Spinal cord (tissue), 10 donors: ENCODE results near the gene TSHZ3. TPM values are rescaled to one million over a fixed set of nuclear protein-coding genes. Genes with fewer than 3 reads are reported as not detected.

ENCODE experiments used
- DNase-seq, 6 donors: peaks; one replicate each; pipeline versions ENCODE4 v3.0.0 to v3.0.0-alpha.2; 2013 to 2015; ENCODE audit warnings: low spot score in 6 of 6, low read depth in 4 of 6
- H3K27ac ChIP-seq: one replicate; pipeline ENCODE4 v1.5.1; 2013; ENCODE audit warnings: low read depth, low read length, control low read depth
- H3K27me3 ChIP-seq: one replicate; pipeline ENCODE4 v1.6.1; 2013; ENCODE audit warnings: low read length; ENCODE audit not compliant: control insufficient read depth, insufficient read depth
- H3K36me3 ChIP-seq: one replicate; pipeline ENCODE4 v1.6.1; 2013; ENCODE audit warnings: low read length; ENCODE audit not compliant: control insufficient read depth, insufficient read depth
- H3K4me1 ChIP-seq: one replicate; pipeline ENCODE4 v1.6.1; 2013; ENCODE audit warnings: low read length; ENCODE audit not compliant: control insufficient read depth, insufficient read depth
- H3K4me3 ChIP-seq: one replicate; pipeline ENCODE4 v1.5.1; 2013; ENCODE audit warnings: low read depth, low read length, control low read depth
- H3K9me3 ChIP-seq: one replicate; pipeline ENCODE4 v1.6.1; 2013; ENCODE audit warnings: low read length; ENCODE audit not compliant: control insufficient read depth, insufficient read depth
- WGBS: methylation state at CpG from one replicate; pipeline ENCODE4 v1.1.5; 2013; ENCODE audit warnings: missing lambda C conversion rate; ENCODE audit not compliant: insufficient coverage; 5-methylcytosine and 5-hydroxymethylcytosine counted together
- polyA plus RNA-seq, 2 donors: library from polyadenylated mRNA; unstranded; fragments of 120-200 nt; gene quantifications; one replicate each; pipeline ENCODE4 v1.2.1, GENCODE V29; 2013; ENCODE audit not compliant: insufficient read length in 2 of 2
- total RNA-seq, 2 donors: library from RNA; depleted of rRNA in 1 of 2; stranded (reverse); fragments of 120-200 nt in 1 of 2; fragments of >200 nt in 1 of 2; gene quantifications; one replicate each; pipeline versions ENCODE4 v1.2.3 to v1.2.4, GENCODE V29; 2013 to 2014
- donor health status: healthy.

The TSHZ3 gene
- total and polyA plus RNA-seq, 4 donors: 10.9 to 38.7 (median 27.8) TPM

DNA sequence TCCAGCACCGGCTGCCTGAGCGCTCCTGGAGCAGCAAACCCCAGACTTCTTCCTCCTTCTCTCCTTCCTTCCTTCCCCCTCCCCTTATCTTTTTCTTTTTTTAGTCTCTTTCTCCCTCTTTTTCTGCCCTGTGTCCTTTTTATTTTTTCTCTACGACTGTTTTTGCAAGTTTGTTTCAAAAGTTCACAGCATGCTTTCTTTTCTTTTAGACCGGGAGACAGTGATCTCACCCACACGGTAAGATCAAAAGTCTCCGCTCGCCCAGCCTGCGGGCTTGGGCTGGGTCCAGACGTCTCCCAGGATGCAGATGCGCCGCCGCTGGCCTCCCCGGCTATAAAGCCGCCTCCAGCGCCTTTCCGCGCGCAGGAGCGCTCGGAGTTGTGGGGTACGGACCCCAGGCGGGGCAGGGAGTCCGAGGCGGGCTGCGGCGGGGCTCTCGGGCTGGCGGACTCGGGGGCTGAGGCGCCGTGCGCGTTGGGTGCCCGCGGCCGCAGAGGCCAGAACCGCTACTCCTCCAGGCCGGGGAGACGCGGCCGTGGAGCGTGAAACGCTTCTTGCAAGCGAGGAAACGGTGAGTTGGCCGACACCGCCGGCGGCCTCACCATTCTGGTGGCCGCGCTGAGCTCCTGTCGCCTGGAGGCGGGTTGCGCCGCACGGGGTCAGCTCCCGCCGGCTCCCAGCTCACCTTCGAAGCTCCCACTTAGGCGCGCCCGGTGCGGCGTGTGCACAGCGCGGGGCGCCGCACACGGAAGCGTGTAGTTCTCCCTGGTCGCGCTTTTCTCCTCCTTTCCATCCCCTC lies 2.0 kb upstream of the TSHZ3 start:
- under 1% methylated on average over 72 of the region's 72 CpGs for WGBS
- Histone ChIP-seq H3K9me3 (no peaks in the 10 kb centered on the region), H3K27ac (peak overlapping the region; percentile 29), H3K36me3 (no peaks in the 10 kb centered on the region), H3K27me3 (peaks cover 44% of the 10 kb centered on the region), H3K4me1 (peaks cover 48% of the 10 kb centered on the region), H3K4me3 (peak overlapping the region; percentile 46)
- peak in 2 of 6 donors; percentile 75 to 80 for DNase-seq

DNA sequence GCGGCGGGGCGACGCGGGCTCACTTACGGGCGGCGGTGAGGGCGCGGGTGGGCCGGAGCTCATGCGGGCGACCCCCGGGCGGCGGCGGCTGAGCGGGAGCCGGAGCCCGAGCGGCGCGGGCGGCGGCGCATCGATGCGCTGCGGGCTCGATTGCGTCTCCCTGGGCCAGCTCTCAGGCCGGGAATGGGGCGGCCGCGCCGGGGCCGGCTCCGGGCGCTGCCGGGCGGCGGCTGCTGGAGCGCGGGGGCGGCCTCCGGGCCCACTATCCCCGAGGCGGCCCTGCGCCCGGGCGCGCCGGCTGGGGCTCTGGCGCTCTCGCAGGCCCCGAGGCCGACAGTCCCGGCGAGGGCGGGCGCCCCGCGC lies 1.4 kb upstream of the TSHZ3 start:
- Histone ChIP-seq H3K4me3 (peak overlapping the region; percentile 46), H3K27me3 (peaks cover 38% of the 10 kb centered on the region), H3K4me1 (peaks cover 45% of the 10 kb centered on the region), H3K36me3 (no peaks in the 10 kb centered on the region), H3K9me3 (no peaks in the 10 kb centered on the region), H3K27ac (peak overlapping the region; percentile 29)
- DNase-seq: peak in 2 of 6 donors; percentile 77 to 84
- WGBS: under 1% methylated on average over 63 of the region's 63 CpGs

DNA sequence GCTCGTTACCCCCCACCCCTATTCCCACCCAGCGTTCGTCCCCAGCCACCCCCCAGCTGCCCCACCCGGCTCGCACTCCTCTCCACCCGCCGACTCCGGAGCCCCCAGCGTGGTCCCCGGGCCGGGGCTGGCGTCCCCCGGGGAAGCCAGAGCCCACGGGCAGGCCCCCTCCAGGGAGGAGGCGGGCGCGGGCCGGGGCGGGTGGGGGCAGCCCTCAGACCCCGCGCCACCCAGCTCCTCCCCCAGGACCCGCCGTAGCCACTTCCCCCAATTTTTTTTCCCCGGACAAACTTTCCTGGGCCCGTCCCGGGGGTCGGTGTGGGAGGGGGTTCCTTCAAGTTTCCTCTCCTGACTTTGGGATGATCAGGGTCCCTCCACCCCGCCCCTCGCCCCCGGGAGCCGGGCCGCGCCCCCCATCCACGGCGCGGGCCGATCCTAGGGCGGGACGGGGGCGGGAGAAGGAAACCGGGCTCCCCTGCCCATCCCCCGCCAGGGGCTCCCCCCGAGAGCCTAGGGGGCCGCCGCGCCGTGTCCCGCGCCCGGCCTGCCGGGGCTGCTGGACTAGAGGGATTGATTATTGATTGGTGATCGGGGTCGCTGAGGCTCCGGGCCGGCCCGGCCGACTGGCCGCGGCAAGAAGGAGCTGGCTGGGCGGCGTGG lies 927 bp upstream of the TSHZ3 start:
- peak overlapping the region; percentile 43 for H3K4me3 ChIP-seq
- H3K27me3 ChIP-seq: peaks cover 33% of the 10 kb centered on the region
- H3K4me1 ChIP-seq: peaks cover 42% of the 10 kb centered on the region
- peak in 2 of 6 donors; percentile 64 to 65 for DNase-seq
- H3K27ac ChIP-seq: peak overlapping the region; percentile 25
- WGBS: 0% methylated on average over 51 of the region's 61 CpGs
- H3K36me3 ChIP-seq: no peaks in the 10 kb centered on the region
- H3K9me3 ChIP-seq: no peaks in the 10 kb centered on the region

DNA sequence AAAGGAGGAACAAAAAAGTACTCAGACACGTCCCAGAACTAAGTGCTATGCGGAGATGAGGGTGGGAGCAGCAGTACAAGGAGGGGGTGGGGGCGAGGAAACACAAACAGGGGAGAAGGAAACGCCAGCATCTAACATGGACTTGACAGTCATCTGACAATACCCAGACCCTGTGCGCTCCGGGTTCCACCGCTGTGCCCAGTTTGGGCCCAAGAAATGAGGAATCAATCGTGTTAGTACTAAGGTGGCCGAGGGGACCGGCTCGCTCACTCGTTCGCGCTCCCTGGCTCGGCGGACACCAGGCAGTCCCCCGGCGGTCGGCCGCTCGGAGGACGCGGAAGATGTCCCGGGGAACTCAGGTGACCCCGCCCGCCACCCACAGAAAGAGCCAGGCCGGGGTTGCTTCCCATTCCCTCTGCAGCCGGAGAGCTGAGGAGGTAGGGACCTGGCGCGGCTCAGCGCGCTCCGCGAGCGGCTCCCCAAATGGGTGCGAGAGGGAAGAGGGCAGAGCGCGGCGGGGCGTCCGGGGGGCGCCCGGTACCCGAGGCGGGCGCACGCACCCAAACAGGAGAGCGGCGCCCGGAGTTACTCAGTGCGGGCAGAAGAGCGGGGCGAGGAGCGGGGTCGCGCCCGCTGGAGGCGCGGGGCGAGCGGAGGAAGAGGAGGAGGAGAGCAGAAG lies 616 bp downstream of the TSHZ3 start:
- Histone ChIP-seq H3K9me3 (no peaks in the 10 kb centered on the region), H3K4me3 (peak overlapping the region; percentile 49), H3K27me3 (peaks cover 17% of the 10 kb centered on the region), H3K4me1 (peaks cover 31% of the 10 kb centered on the region), H3K27ac (peak overlapping the region; percentile 69), H3K36me3 (peaks cover 3% of the 10 kb centered on the region)
- peak in 1 of 6 donors; percentile 72 for DNase-seq
- under 1% methylated on average over 61 of the region's 61 CpGs for WGBS

DNA sequence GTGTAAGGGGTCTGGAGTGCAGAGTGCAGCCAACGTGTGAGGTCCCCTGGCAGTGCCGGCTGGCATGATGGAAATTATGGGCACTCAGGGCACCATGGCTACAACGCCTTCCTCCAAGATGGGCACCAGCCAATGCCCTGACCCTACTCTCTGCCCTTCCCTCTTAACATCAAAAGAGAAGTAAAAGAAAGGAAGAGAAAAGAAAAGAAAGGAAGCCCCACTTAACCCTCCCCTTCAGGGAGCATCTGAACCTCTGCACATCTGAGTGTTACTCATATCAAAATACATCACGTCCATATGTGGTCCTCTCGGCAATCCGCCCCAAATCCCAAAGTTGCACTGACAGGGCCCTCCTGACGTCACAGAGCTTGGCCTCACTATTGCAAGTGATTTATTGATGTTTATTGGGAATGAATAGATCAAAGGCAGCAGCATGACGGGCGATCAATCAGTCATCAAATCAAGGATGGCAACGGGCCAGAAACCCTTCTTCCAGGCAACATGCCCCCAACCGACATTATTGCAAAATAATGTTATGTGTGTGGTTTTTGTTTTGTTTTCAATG lies 1.3 kb downstream of the TSHZ3 start:
- H3K27me3 ChIP-seq: peaks cover 10% of the 10 kb centered on the region
- peak in 1 of 6 donors; percentile 79 for DNase-seq
- H3K36me3 ChIP-seq: peaks cover 3% of the 10 kb centered on the region
- peak overlapping the region; percentile 69 for H3K27ac ChIP-seq
- H3K9me3 ChIP-seq: no peaks in the 10 kb centered on the region
- peak overlapping the region; percentile 49 for H3K4me3 ChIP-seq
- peaks cover 26% of the 10 kb centered on the region for H3K4me1 ChIP-seq
- WGBS: 9% methylated on average over 4 of the region's 11 CpGs

DNA sequence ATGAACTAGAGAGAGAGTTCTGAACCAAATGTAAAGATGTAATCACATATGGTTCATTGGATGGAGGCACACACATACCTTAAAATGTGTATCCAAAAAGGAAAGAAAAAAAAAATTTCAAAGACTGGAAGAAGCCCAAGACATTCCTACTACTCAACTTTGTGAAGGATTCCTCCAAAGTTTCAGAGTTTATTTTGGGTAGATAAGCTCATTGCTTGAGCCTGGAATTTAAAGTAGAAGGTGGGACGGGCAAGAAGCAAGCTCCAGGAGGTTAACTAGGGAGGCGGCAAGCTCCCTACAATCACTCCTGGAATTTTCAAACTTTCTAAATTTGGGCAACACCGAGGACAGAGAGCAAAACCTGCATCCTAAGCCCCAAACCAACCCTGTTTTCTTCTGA lies 1.9 kb downstream of the TSHZ3 start:
- peaks cover 3% of the 10 kb centered on the region for H3K36me3 ChIP-seq
- H3K4me3 ChIP-seq: peak overlapping the region; percentile 49
- peaks cover 5% of the 10 kb centered on the region for H3K27me3 ChIP-seq
- H3K27ac ChIP-seq: peak overlapping the region; percentile 69
- WGBS: no CpG with 5 or more reads among the region's 3 CpGs
- DNase-seq: no peak
- peaks cover 24% of the 10 kb centered on the region for H3K4me1 ChIP-seq
- no peaks in the 10 kb centered on the region for H3K9me3 ChIP-seq

DNA sequence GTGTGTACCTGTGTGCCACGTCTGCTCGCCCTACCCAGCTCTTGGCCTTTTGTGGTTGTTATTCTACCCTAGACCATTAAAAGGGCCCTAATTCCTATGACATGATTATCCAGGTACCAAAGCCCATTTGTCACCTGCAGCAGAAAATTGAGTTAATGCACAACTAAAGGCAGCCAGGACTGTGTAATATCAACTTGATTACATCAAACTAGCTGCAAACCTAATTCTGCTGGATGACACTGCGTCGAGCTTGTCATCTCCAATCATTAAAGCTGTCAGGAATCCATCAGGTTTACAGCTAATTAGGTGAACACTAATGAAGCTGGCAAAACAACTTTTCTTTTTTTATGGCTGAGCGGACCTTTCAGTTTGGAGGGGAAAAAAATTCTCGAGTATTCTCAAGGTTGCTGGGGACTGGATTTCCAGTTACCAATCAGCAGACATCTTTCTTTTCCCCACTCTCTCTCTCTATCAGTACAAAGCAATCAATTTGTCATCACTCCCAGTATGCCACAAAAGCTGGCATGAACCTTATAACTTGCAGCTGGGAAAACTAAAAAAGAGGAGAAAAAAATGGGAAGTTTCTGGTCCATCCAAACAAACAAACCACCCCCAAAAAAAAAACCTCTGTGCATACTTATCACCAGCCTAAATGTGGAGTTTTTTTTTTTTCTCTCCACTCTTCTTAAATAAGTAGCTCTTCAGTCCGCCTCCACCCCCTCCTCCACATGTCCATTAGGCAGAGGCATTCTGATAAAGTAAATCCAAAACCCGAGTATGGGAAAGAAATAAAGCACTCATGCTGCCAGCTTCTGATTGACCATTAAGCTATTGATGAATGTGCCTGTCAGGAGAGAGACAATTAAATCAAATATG lies 2.8 kb downstream of the TSHZ3 start:
- no peak overlapping the region for H3K4me3 ChIP-seq
- H3K9me3 ChIP-seq: no peaks in the 10 kb centered on the region
- peaks cover 14% of the 10 kb centered on the region for H3K4me1 ChIP-seq
- peaks cover 3% of the 10 kb centered on the region for H3K36me3 ChIP-seq
- no peak overlapping the region for H3K27ac ChIP-seq
- WGBS: 71% methylated on average over 2 of the region's 8 CpGs
- H3K27me3 ChIP-seq: no peaks in the 10 kb centered on the region
- DNase-seq: peak in 1 of 6 donors; percentile 80

DNA sequence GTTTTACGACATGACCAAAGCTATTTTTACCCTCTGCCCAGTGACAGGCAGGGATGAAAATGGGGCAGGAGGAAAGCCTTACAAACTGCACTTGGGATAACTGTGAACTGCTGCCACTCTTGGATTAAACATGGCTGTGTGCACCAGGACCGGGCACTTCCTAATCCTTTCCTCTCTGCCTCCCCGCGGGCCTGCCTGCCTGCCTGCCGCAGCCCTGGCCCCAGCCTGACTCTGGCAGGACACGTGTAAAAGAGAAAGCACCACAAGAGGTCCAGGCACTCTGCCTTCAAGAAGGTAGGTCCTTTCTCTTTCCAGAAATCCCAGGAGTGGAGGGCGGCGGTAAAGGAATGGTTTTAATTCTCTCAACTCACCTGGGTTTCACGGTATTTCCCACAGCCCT lies 4.8 kb downstream of the TSHZ3 start:
- H3K36me3 ChIP-seq: peaks cover 6% of the 10 kb centered on the region
- no peaks in the 10 kb centered on the region for H3K9me3 ChIP-seq
- H3K27ac ChIP-seq: no peak overlapping the region
- peaks cover 31% of the 10 kb centered on the region for H3K4me1 ChIP-seq
- DNase-seq: peak in 1 of 6 donors; percentile 68
- no peaks in the 10 kb centered on the region for H3K27me3 ChIP-seq
- 22% methylated on average over 5 of the region's 9 CpGs for WGBS
- no peak overlapping the region for H3K4me3 ChIP-seq

DNA sequence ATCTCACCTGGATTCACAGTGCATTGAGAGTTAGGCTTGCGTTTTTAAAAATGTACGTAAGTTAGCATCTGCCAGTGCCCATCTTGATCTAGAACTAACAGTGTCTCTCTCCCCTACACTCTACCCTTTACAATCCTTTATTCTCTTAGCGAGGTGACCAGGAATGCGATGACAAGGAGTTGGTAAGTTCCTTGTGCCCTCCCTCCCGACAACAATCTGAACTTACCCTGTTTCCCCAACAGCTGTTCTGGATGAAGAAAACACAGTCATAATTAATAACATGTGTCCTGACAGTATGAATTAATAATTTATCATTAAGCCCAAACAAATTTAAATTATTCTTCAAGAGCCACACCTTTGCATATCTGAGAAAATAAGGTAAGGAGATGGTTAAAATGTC lies 6.3 kb downstream of the TSHZ3 start:
- peak in 1 of 6 donors; percentile 49 for DNase-seq
- Histone ChIP-seq H3K36me3 (peaks cover 6% of the 10 kb centered on the region), H3K27me3 (no peaks in the 10 kb centered on the region), H3K27ac (no peak overlapping the region), H3K4me3 (no peak overlapping the region), H3K4me1 (peaks cover 32% of the 10 kb centered on the region), H3K9me3 (no peaks in the 10 kb centered on the region)
- 87% methylated on average over 3 of the region's 5 CpGs for WGBS
